Measurements from ENCODE around the gene SLFN12L. TPM values are rescaled to one million over a fixed set of nuclear protein-coding genes. Genes with fewer than 3 reads are reported as not detected.
"Not testable (repeated sequence)": the region's sequence is repeated elsewhere in the genome, so short reads cannot be mapped to it uniquely, and the experiment has no call there.

Gene SLFN12L
- total RNA-seq, 1 donor, result 0.36 TPM

DNA sequence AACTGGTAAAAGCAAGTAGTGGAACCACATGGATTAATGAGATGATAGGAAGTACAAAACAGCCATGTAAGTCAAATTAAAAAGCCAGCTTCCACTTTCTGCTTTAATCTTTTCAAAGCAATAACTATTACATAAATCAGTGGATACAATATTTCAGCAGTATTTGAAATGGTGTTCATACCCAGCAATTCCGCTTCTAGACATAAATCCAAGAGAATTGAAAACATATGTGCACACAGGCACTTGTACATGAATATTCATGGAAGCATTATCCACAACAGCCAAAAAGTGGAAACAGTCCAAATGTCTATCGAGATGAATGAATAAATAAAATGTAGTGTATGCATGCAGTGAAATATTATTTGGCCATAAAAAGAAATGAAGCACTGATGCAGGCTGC lies 27.4 kb downstream of the SLFN12L start:
- Histone ChIP-seq H3K36me3 (ENCODE audit: insufficient read depth, low read length) (no peaks in the 10 kb centered on the region), H3K4me1 (ENCODE audit: insufficient read depth, low read length) (no peaks in the 10 kb centered on the region), H3K27me3 (ENCODE audit: insufficient read depth, low read length) (peaks cover 12% of the 10 kb centered on the region), H3K27ac (ENCODE audit: low read depth, low read length) (no peak overlapping the region), H3K4me2 (ENCODE audit: insufficient read depth, low read length) (no peak overlapping the region), H2AFZ (ENCODE audit: low read length) (no peak overlapping the region), H4K20me1 (ENCODE audit: insufficient read depth, low read length) (no peaks in the 10 kb centered on the region), H3K9me3 (ENCODE audit: low read depth, low read length) (no peaks in the 10 kb centered on the region), H3K79me2 (ENCODE audit: insufficient read depth, low read length) (no peaks in the 10 kb centered on the region), H3K4me3 (ENCODE audit: insufficient read depth, low read length) (no peak overlapping the region)
- no peak for DNase-seq (ENCODE audit: insufficient read length, low spot score, missing footprints)
- no peak for TF ChIP-seq CTCF (IDR thresholded peaks at IDR 0.05; ENCODE audit: extremely low read depth, low read depth, low read length)

- DNase-seq (ENCODE audit: insufficient read length, low spot score, missing footprints); H3K4me3 ChIP-seq (ENCODE audit: insufficient read depth, low read length); H3K79me2 ChIP-seq (ENCODE audit: insufficient read depth, low read length): not testable (repeated sequence)
These were observed 29.8 kb downstream of the SLFN12L start for GRCh38 chr17:35507714-35508113.

DNA sequence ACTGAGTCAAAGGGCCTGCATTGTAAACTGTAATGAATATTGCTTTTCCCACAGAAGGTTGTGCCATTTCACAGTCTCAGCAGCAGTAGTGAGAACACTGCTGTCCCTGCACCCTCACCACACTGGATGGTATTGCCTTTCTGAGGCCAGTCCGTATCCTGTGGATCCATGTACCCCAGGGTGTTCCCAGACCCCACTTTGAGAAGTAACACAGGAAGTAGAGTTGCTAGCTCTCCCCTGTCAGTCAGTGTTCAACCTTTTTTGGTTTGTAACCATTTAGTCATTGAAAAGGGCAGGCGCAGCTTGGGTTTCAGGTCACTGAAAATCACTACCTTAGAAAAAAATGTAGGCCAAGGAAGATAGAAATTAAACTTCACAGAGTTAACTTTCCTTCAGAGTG lies 37.9 kb downstream of the SLFN12L start:
- Histone ChIP-seq H3K27me3 (ENCODE audit: insufficient read depth, low read length) (peaks cover 44% of the 10 kb centered on the region), H2AFZ (ENCODE audit: low read length) (no peak overlapping the region), H4K20me1 (ENCODE audit: insufficient read depth, low read length) (no peaks in the 10 kb centered on the region), H3K4me2 (ENCODE audit: insufficient read depth, low read length) (no peak overlapping the region), H3K27ac (ENCODE audit: low read depth, low read length) (no peak overlapping the region), H3K4me1 (ENCODE audit: insufficient read depth, low read length) (no peaks in the 10 kb centered on the region), H3K79me2 (ENCODE audit: insufficient read depth, low read length) (no peaks in the 10 kb centered on the region), H3K36me3 (ENCODE audit: insufficient read depth, low read length) (no peaks in the 10 kb centered on the region), H3K9me3 (ENCODE audit: low read depth, low read length) (no peaks in the 10 kb centered on the region), H3K4me3 (ENCODE audit: insufficient read depth, low read length) (no peak overlapping the region)
- DNase-seq (ENCODE audit: insufficient read length, low spot score, missing footprints), result no peak
- no peak for TF ChIP-seq CTCF (IDR thresholded peaks at IDR 0.05; ENCODE audit: extremely low read depth, low read depth, low read length)

More at GRCh38 chr17:35507714-35508113, 29.8 kb downstream of the SLFN12L start:
- H4K20me1 ChIP-seq (ENCODE audit: insufficient read depth, low read length); H2AFZ ChIP-seq (ENCODE audit: low read length); H3K27me3 ChIP-seq (ENCODE audit: insufficient read depth, low read length); H3K36me3 ChIP-seq (ENCODE audit: insufficient read depth, low read length); H3K27ac ChIP-seq (ENCODE audit: low read depth, low read length); H3K9me3 ChIP-seq (ENCODE audit: low read depth, low read length); H3K4me1 ChIP-seq (ENCODE audit: insufficient read depth, low read length); H3K4me2 ChIP-seq (ENCODE audit: insufficient read depth, low read length): not testable (repeated sequence)

- no peaks in the 10 kb centered on the region for H3K36me3 ChIP-seq (ENCODE audit: insufficient read depth, low read length)
- H3K9me3 ChIP-seq (ENCODE audit: low read depth, low read length), result no peaks in the 10 kb centered on the region
- no peak overlapping the region for H3K4me3 ChIP-seq (ENCODE audit: insufficient read depth, low read length)
- no peak for TF ChIP-seq CTCF (IDR thresholded peaks at IDR 0.05; ENCODE audit: extremely low read depth, low read depth, low read length)
- peaks cover 50% of the 10 kb centered on the region for H3K27me3 ChIP-seq (ENCODE audit: insufficient read depth, low read length)
- no peaks in the 10 kb centered on the region for H3K4me1 ChIP-seq (ENCODE audit: insufficient read depth, low read length)
- no peak overlapping the region for H2AFZ ChIP-seq (ENCODE audit: low read length)
- no peak for DNase-seq (ENCODE audit: insufficient read length, low spot score, missing footprints)
- H3K27ac ChIP-seq (ENCODE audit: low read depth, low read length), result no peak overlapping the region
- H3K4me2 ChIP-seq (ENCODE audit: insufficient read depth, low read length), result no peak overlapping the region
- no peaks in the 10 kb centered on the region for H4K20me1 ChIP-seq (ENCODE audit: insufficient read depth, low read length)
- H3K79me2 ChIP-seq (ENCODE audit: insufficient read depth, low read length), result no peaks in the 10 kb centered on the region
These were observed 38.9 kb downstream of the SLFN12L start for GRCh38 chr17:35498448-35499178.

Measured in osteoblast (primary cell).